ENCODE data around the gene TEK. TPM values are rescaled to one million over a fixed set of nuclear protein-coding genes. Genes with fewer than 3 reads are reported as not detected.

TEK gene
- total RNA-seq, 4 donors from 2014 or later = 4.4 to 25.3 (median 13.2) TPM

DNA sequence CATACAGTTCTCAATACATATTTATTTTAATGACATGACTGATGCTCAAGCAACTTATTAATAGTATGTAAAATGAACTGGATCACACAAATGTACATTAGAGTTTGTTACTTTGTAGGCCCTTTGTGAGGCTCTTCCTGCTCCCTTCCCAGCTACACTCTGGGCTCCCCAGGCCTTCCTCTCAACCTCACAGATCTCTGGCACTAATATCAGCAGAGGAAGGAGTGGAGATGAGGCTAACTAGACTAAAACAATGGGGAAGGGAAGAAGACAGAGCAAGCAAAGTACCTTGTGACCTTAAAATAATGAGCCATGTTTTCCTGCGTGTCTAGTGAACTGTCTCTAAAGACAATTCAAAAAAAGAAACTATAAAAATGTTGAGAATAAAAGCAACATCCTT, 30.3 kb upstream of the TEK start:
- WGBS, 2 donors (ENCODE audit: low coverage in 1 of 2) = 36 to 50% methylated on average over 1 of the region's 1 CpG
- Histone ChIP-seq H3K36me3 (peaks cover 0 to 35% of the 10 kb centered on the region in 2 donors), H3K4me3 (no peak overlapping the region), H3K27me3 (no peaks in the 10 kb centered on the region), H3K27ac (no peak overlapping the region), H3K9me3 (no peaks in the 10 kb centered on the region), H3K4me1 (no peaks in the 10 kb centered on the region)
- TF ChIP-seq POLR2AphosphoS5 (IDR thresholded peaks at IDR 0.05) (no peak), EP300 (IDR thresholded peaks at IDR 0.05) (no peak), POLR2A (IDR thresholded peaks at IDR 0.05) (no peak)
- TF ChIP-seq, protein P1, sequence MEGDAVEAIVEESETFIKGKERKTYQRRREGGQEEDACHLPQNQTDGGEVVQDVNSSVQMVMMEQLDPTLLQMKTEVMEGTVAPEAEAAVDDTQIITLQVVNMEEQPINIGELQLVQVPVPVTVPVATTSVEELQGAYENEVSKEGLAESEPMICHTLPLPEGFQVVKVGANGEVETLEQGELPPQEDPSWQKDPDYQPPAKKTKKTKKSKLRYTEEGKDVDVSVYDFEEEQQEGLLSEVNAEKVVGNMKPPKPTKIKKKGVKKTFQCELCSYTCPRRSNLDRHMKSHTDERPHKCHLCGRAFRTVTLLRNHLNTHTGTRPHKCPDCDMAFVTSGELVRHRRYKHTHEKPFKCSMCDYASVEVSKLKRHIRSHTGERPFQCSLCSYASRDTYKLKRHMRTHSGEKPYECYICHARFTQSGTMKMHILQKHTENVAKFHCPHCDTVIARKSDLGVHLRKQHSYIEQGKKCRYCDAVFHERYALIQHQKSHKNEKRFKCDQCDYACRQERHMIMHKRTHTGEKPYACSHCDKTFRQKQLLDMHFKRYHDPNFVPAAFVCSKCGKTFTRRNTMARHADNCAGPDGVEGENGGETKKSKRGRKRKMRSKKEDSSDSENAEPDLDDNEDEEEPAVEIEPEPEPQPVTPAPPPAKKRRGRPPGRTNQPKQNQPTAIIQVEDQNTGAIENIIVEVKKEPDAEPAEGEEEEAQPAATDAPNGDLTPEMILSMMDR (IDR thresholded peaks at IDR 0.05) = no peak
- no peak for ATAC-seq

DNA sequence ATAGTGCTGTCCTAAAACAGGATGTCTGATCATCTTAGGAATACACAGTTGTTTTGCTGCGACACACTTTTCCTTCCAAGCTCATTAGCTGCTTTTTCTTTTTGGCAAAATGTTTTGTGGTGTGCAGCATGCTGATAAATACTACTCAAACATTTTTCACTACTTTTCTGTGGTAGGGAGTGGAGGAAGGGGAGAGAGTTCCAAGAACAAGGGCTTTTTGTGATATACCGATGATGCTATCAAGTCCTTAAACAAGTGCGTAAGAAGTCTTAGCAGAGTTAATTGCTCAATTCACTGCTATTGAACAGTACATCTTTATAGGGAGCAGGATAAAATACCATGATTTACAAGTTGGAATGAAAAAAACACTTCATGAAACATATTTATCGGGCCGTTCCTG, 23.6 kb upstream of the TEK start:
- no peak overlapping the region for H3K4me3 ChIP-seq
- no peak for ATAC-seq
- WGBS, 2 donors (ENCODE audit: low coverage in 1 of 2) = 84 to 88% methylated on average over 5 of the region's 5 CpGs
- H3K27ac ChIP-seq = no peak overlapping the region
- no peaks in the 10 kb centered on the region for H3K9me3 ChIP-seq
- peaks cover 0 to 5% of the 10 kb centered on the region in 2 donors for H3K36me3 ChIP-seq
- peaks cover 0 to 9% (median 0%) of the 10 kb centered on the region in 3 donors for H3K4me1 ChIP-seq
- TF ChIP-seq EP300 (IDR thresholded peaks at IDR 0.05) (no peak), POLR2A (IDR thresholded peaks at IDR 0.05) (no peak), POLR2AphosphoS5 (IDR thresholded peaks at IDR 0.05) (no peak)
- TF ChIP-seq, protein P1 (IDR thresholded peaks at IDR 0.05) = no peak
- no peaks in the 10 kb centered on the region for H3K27me3 ChIP-seq

DNA sequence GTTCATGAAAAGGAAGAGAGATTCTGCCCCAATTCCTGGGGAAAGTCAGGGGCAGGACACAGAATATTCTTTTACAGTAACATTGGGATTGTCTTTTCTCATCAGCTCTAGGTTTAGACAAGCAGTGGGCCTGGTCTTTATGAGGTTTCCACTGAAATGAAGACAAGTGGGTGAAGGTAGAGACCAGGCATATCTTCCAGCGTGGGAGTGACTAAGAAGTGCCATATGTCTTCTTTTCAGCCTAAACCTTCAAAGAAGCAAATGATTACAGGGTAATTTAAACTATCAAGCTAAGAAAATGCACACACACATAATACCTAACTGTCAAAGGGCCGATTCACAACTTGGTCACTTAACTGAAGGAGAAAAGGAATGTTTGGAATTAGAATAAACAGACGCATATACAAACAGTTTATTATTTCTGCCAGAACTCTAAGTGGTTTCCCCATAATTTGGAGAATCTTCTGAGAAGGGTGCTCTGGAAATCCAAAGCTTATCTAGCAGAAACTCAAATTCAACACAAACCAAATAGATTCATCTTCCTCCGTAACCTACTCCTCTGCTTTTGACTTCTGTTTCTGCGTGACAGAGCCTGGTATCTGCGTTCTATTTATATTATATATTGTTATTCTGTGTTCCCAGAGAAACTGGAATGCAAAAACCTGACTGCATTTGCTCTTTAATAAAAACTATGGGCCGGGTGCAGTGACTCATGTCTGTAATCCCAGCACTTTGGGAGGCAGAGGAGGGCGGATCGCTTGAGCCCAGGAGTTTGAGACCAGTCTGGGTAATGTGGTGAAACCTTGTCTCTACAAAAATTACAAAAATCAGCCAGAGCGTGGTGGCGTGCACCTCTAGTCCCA, 22.0 kb upstream of the TEK start:
- H3K27ac ChIP-seq = peak overlapping the region in 1 of 4 donors; percentile 58
- no peaks in the 10 kb centered on the region for H3K36me3 ChIP-seq
- no peak for TF ChIP-seq POLR2A (IDR thresholded peaks at IDR 0.05)
- TF ChIP-seq, protein P1 (IDR thresholded peaks at IDR 0.05) = no peak
- TF ChIP-seq POLR2AphosphoS5 (IDR thresholded peaks at IDR 0.05) = no peak
- no peak for TF ChIP-seq EP300 (IDR thresholded peaks at IDR 0.05)
- no peak overlapping the region for H3K4me3 ChIP-seq
- no peaks in the 10 kb centered on the region for H3K9me3 ChIP-seq
- H3K27me3 ChIP-seq = no peaks in the 10 kb centered on the region
- WGBS, 2 donors (ENCODE audit: low coverage in 1 of 2) = 32 to 36% methylated on average over 7 to 11 of the region's 11 CpGs
- H3K4me1 ChIP-seq = peaks cover 0 to 9% (median 0%) of the 10 kb centered on the region in 3 donors
- no peak for ATAC-seq

DNA sequence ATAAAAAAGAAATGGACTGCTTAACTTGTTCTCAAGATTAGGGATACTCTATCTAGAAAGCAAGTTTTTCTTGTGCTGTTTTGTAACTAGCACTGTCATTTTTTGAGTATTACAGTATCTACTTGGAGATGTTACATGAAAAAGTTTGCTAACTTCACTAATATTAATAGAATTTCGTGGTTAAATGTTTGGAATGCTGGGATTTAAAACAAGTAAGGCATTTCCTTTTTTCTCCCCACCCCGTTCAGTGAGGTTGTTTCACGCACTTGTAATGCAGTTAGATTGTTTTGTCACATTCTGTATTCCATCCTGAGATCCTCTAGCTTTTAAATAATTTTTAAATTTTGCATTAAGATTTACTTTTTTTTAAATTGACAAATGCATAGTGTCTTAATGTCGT, 20.0 kb upstream of the TEK start:
- ATAC-seq = no peak
- Histone ChIP-seq H3K36me3 (no peaks in the 10 kb centered on the region), H3K4me3 (no peak overlapping the region), H3K27me3 (no peaks in the 10 kb centered on the region), H3K27ac (no peak overlapping the region), H3K9me3 (no peaks in the 10 kb centered on the region), H3K4me1 (peaks cover 0 to 9% (median 0%) of the 10 kb centered on the region in 3 donors)
- 48 to 68% methylated on average over 4 of the region's 4 CpGs for WGBS, 2 donors (ENCODE audit: low coverage in 1 of 2)
- TF ChIP-seq POLR2AphosphoS5 (IDR thresholded peaks at IDR 0.05) (no peak), POLR2A (IDR thresholded peaks at IDR 0.05) (no peak), EP300 (IDR thresholded peaks at IDR 0.05) (no peak)

DNA sequence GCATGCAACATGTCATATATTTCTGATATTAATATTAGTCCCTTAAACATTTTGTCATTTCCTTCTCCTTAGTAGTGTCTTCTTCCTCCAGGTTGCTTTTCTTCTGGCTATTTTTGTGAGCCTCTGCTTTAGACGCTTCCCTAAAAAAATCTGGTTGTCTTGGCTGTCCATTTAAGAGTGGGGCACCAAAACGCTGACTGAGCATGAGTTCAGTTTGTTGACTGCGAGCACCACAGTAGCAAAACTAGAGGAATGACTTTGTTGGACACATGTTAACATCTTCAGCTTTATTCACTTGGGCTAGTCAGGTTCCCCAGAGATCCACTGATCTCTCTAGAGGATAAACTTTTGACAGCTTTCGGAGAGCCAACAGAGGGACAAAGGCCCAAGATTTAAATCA, 19.3 kb upstream of the TEK start:
- ATAC-seq = no peak
- no peak overlapping the region for H3K27ac ChIP-seq
- H3K27me3 ChIP-seq = no peaks in the 10 kb centered on the region
- H3K9me3 ChIP-seq = no peaks in the 10 kb centered on the region
- H3K4me3 ChIP-seq = no peak overlapping the region
- no peaks in the 10 kb centered on the region for H3K36me3 ChIP-seq
- H3K4me1 ChIP-seq = peaks cover 0 to 9% (median 0%) of the 10 kb centered on the region in 3 donors
- 85 to 100% methylated on average over 2 to 3 of the region's 4 CpGs for WGBS, 2 donors (ENCODE audit: low coverage in 1 of 2)
- TF ChIP-seq, protein P1 (IDR thresholded peaks at IDR 0.05) = no peak
- TF ChIP-seq POLR2AphosphoS5 (IDR thresholded peaks at IDR 0.05) (no peak), EP300 (IDR thresholded peaks at IDR 0.05) (no peak), POLR2A (IDR thresholded peaks at IDR 0.05) (no peak)
